ENCODE results near the gene UBE2J2. TPM values are rescaled to one million over a fixed set of nuclear protein-coding genes. Genes with fewer than 3 reads are reported as not detected.

Gene UBE2J2
- total RNA-seq, 1 donor from 2014 or later: 76.0 TPM

DNA sequence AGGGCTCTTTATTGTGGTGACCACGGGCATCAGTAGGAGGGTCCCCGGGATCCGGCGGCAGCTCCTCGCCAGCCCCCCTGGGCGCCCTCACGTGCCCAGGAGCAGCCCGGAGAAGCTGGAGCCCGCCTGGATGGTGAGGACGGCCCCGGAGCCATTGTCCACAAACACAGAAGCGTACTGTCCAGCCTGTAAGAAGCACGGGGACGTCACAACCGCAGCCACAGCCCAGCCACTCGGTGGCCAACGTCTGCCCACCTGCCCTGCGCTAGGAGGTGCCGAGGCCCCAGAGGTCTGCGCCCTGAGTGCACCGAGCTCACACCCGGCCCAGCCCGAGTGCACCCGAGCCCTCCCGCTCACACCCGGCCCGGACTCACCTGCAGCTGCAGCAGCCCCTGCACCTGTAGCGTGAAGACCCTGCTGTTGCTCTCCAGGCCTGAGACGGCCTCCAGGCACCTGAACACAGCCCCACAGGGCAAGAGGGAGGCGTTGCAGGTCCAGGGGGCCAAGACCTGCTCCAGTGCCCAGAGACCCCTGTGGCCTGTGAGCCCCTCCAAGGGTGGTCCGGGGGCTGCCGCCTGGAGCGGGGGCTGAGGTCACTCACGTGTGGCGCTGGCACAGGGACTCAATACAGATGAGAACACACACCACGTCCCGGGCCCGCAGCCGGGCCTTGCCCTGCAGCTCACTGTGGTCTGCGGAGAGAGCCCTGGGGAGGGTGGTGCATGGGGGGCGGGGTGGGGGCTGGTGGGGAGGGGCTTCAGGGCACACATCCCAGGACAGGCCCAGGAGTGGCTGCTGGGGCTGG, 31.0 kb downstream of the UBE2J2 start:
- intact Hi-C loops (cut with micrococcal nuclease): no loop called here

DNA sequence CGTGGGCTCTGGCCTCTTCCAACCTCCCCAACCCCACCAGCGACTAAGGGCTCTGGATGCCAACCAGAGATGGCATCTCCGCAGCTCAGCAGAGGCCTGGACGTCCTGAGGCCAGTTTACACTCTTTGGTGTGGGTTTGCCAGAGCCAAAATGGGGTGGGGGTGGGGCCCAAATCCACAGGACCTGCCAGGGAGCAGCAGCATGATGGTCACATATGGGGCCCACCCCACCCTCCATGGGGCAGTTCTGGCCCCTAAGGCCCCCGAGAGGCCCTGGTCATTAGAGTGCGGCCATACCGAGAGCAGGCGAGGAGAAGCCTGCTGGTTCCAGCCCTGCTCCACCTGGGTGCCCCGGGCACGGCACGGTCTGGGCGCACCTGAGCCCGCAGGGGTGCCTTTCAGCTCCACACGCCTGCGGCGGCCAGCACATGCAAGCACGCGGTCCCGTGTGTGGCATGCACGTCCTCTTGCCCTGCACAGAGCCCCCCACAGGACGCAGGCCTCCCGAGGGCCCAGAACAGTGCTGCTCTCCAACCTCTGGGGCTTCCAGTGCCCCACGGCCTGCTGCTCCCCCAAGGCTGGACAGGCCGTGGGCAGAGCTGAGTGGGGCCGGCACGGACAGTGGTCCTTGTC, 31.9 kb downstream of the UBE2J2 start:
- intact Hi-C loops (cut with micrococcal nuclease): no loop called here

DNA sequence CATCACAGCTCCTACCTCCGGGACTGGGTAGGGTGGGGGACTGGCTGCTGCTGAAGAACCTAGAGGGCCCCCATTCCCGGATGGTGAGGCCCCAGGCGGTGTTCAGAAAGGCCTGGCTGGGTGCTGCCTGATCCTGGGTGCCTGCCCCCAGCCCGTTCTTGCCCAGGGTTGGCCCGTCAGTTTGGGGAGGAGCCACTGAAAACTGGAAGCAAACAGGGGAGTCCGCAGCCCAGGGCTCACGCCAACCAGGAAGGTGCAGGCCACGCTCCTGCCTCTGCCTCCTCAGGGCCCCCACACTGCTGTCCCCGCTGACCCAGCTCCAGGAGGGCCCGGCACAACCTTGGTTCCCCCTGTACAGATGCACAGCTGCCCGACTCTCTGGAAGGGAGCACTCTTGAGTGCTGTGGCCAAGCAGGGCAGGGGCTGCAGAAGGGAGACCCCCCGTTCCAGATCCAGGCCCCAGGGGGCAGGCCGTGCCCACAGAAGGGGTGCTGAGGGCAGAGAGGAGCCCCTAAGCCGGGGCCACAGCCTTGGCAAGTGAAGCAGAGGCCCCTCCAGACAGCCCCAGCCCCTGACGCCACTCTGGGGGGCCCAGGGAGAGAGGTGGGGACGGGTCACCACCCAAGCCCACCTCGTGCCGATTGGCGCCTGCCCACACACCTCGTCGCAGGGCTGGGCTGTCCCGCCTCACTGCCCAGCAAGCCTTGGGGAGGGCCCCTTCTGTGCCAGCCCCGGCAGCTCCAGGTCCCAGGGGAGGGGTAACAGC, 32.6 kb downstream of the UBE2J2 start:
- intact Hi-C loops (cut with micrococcal nuclease): no loop called here

DNA sequence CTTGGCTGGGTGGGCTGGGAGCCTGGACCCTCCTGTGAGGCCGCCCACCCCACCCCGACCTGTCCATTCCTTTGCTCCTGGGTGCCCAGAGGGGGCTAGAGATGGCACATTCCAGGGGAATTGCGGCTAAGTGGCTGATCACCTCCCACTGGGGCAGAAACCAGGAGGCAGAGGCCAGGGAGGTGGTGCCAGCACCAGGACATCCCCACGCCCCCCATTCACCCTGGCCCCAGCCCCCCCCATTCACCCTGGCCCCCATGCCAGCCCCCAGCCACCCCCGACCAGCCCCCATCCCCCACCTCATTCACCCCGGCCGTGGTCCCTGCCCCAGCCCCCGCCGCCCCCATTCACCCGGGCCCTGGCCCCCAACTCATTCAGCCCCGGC, 33.3 kb downstream of the UBE2J2 start:
- intact Hi-C loops (cut with micrococcal nuclease): no loop called here

DNA sequence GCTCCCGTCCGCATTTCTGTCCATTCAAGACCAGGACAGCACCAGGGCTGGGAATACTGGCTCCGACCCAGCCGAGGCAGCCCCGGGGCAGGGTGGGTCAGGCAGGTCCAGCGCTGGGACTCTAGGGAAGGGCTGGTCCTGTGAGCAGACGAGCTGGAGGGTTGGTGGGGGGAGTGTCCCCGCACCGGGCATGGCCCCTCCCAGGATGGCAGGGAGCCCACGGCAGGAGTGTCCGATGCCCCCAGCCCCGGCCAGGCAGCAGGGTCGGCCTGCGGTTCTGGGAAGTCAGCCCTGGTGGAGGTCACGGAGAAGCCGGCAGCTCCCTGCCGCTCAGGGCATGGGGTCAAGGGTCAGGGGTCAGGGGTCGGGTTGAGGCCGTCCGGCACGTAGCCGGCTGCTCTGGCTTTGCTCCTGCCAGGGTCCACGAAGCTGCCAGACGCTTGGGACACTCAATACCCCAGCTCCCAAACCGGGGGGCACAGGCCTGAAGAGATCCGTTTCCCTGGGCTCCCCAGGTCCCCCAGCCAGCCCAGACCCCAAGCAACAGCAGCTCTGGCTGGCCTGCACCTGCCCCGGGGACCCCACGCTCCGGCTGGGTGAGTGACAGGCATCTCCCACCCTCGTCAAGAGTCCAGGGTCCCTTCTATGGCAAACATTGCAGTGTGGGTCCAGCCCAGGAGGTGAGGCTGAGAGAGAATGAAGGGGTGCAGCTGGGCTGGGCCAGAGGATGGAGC, 33.9 kb downstream of the UBE2J2 start:
- intact Hi-C loops (cut with micrococcal nuclease): no loop called here

DNA sequence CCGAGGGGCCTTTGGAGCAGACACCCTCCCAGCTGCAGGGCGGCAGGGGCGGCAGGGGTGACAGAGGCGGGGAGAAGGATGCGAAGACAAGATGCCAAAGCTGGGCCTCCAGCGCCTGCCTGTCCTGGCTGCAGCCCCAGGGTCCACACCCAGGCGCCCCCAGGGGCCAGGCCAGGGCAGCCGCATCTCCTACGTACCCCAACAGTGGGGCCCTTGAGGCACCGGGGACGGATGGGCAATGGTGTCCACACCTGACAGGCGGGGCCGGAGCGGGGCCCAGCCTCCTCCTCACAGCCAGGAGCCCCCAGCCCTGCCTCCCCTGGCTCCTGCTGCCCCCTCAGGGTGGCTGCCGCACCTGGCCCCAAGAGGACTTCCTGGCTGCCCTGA, 34.4 kb downstream of the UBE2J2 start:
- intact Hi-C loops (cut with micrococcal nuclease): no loop called here

DNA sequence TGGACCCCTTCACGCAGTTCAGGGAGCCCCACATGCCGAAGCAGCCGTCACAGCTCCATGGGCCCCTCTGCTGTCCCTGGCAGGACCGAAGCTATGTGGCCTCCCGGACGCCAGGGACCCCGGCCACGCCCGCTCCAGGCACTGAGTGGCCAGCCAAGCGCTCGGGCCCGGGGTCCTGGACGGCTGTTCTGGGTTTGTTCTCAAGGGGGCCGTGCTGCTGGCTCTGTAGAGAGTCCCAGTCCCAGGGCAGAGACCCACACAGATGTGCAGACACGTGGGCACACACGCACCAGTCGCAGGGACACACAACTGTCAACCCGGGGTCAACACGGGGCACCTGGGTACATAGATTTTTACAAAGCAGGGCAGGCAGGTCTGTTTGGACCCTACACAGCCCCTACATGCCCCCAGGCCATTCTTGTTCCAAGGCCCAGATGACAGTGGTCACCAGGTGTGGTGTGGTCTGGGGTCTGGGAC, 34.9 kb downstream of the UBE2J2 start:
- intact Hi-C loops (cut with micrococcal nuclease): no loop called here

DNA sequence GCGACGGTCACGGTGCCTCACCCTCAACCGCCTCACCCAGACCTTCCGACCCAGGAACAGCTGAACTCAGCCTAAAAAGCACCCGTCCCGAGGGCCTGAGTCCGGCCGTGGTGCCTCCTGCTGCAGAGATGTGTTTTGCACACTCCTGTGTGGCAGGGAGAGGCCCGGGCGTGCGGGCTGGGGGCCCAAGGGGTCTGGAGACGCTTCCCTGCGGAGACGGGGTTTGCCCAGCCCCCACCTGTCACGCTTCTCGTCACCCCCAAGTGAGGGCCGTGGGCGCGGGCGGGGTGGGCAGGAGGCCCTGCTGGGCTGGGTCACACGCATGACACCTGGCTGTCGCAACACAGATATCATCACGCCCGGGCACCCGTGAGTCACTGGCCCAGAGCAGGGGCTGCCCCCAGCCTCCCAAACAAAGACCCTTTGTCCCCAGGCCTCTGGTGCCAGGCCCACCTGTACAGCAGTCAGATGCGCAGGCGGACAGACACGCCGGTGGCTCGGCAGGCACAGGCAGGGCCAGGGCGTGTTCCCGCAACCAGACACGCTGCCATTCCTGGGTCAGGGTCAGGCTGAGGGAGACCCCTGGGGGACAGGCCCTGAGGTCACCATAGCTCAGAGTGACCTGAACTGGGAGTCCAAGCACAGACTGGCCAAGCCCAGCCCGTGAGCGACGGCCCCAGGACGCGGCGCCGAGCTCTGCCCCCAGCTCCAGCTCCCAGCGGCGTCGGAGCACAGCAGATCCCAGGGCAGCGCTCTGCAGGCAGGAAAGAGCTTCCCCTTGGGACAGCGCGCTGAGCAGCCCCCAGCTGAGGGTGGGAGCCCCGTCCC, 35.6 kb downstream of the UBE2J2 start:
- intact Hi-C loops (cut with micrococcal nuclease): no loop called here

DNA sequence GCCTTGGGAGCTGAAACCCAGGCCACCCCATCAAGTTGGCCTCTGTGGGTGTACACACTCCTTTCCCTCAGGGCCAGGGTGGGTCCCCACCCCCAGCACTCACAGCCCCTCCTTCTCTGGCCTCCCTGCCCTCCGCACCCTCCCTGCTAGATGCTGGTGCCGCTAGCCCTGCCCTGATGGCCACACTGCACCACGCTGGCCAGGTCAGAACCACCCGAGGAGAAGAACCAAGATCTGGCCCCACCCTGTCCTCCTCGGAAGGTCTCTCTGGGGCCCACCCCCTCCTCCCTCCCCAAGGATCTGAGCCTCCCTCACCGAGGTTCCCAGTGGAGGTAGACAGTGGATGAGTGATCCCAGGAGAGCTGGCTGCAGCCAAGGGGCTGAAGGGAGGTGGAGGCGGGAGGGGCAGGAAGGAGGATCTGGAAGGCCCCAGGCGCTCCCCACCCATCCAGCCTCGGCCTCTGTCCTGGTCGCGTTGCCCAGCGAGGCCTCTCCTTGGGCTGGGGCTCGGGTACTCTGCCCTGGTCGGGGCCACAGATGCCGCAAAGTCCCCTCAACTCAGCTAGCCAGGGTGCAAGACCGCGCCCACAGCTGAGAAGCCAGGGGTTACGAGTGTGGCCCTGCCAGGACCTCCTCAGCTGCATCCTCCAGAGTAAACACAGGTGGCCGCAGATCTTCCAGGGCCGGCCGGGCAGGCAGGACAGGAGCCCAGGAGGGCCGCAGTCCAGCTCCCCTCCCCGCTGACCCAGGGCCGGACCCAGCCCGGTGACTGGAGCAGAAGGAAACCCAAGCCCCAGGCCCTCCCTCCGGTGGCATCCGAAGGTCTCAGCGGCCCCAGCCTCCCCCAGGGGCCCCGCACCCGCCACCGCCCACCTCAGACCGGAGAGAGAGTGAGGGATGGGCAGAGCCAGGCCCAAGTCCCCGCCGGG, 36.4 kb downstream of the UBE2J2 start:
- intact Hi-C loops (cut with micrococcal nuclease): no loop called here

DNA sequence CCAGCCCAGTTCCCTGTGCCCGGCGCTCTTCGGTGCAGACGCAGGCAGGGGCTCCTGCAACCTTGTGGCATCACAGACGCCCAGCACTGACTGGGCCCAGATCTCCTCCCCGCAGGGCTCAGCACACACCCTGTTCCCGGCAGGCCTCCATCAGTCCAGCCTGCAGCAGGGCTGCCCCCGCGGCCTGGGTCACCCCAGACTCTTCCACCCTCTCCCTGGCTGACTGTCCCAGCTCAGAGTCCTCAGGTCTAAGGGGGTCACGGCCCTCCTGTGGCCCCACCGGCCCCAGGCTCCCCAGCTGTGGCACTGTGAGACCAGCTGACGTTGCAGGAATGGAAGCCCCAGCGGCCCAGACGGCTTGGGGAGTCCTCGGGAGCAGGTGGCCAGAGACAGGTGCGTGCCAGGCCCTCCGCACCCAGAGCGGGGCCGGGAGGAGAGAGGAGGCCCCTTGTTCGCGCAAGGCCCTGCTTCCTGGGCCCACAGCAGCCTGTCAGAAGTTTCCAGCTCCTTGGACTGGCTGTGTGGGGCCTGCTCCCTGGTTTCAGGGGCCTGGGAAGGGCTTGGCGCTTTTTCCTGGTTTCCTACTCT, 37.4 kb downstream of the UBE2J2 start:
- intact Hi-C loops (cut with micrococcal nuclease): no loop called here

DNA sequence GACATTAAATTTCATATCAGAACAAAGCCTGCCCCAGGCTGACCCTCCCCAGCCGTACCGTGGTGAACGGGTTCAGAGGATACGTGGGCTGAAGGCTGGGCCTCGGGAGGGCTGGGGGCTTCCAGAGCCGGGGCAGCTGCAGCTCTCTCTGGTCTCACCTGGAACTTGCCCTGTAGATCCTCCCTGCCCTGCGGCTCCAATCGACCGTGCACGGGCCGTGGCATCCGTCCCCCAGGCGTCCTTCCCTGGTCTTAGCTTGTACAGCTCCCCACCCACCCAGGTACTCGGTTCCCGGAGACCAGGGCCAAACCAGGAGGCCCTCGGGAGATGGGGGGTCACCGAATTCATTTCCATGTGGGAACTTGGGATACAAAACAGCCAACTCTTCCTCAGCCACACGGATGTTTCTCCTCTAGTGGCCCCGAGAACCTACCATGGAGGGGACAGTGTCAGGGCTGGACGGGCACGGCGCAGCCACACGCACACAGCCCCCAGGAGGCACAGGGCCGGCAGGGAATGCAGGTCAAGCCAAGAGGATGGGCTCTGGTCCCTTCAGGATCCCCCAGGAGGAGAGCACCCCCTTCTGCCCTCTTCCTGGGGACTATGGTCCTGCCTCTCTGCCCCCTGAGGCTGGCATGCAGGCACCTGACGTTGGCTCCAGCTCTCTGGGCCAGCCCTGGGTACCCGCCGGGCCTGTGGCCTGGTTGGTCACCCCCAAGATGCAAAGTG, 38.5 kb downstream of the UBE2J2 start:
- intact Hi-C loops (cut with micrococcal nuclease): no loop called here

DNA sequence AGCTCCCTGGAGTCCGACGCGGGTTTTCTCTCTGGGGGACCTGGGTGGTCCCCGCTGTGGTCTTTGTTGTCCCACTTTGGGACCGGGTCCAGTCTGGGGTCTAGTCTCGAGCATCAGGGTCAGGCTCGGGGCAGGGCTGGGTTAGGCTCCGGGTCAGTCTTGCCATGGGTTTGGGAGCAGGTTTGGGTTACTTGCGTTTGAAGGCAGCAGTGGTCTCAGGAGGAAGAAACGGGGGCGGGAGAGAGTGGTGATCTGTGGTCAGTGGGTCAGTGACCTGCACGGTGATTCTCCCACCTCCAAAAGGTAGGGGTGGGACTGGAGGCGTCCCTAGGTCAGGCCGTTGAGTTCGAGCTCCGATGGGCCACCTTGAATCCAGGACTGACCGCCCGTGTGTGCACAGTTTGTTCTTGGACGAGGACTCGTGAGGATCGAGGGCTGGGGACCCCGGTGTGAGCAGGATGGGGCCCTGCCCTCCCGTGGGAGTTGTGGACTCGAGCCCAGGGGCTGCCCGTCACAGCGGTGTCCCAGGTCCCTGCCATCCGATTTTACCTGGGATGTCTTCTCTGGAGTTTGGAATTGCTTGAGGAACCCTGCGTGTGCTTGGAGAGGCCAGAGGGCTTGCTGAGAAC, 39.4 kb downstream of the UBE2J2 start:
- intact Hi-C loops (cut with micrococcal nuclease): no loop called here

DNA sequence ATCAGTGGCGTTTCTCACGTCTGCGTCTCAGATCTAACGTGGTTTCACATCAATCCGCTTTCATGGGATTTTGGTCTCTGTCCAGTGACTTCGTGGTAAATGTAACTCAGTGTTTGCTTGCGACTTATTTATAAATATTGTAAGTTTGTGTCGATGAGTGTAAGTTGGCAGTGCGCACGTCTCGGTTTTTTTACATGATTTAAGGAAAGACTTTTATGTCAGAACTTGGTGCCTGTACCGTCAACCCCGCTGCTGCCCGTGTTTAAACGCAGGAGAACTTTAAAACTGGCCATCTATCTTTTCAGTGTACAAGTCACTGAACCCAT, 40.1 kb downstream of the UBE2J2 start:
- intact Hi-C loops (cut with micrococcal nuclease): loop anchor here (2.0 kb wide), 1 partner anchor 17 kb away; no protein-coding TSS in a partner anchor

DNA sequence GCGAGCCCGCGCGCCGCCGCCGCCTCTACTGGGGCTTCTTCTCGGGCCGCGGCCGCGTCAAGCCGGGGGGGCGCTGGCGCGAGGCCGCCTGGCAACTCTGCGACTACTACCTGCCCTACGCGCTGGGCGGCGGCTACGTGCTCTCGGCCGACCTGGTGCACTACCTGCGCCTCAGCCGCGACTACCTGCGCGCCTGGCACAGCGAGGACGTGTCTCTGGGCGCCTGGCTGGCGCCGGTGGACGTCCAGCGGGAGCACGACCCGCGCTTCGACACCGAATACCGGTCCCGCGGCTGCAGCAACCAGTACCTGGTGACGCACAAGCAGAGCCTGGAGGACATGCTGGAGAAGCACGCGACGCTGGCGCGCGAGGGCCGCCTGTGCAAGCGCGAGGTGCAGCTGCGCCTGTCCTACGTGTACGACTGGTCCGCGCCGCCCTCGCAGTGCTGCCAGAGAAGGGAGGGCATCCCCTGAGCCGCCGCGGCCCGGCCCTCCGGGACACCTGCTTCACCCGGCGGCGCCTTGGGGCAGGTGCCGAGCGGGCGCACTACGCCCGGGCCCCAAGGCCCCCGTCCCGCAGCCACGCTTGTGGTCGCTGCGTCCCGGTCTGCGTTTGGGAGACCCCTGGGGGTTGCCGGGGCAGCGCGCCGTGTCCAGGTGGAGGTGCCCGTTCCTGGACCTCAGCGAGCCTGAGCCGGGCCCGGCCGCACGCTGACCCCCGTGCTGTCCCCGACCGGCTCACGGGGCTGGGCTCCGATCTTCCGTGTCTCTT, 40.7 kb downstream of the UBE2J2 start:
- intact Hi-C loops (cut with micrococcal nuclease): loop anchor here (1.0 to 2.0 kb wide), 3 partner anchors 18 to 117 kb away; partner anchors contain the start of genes C1orf159 and UBE2J2

DNA sequence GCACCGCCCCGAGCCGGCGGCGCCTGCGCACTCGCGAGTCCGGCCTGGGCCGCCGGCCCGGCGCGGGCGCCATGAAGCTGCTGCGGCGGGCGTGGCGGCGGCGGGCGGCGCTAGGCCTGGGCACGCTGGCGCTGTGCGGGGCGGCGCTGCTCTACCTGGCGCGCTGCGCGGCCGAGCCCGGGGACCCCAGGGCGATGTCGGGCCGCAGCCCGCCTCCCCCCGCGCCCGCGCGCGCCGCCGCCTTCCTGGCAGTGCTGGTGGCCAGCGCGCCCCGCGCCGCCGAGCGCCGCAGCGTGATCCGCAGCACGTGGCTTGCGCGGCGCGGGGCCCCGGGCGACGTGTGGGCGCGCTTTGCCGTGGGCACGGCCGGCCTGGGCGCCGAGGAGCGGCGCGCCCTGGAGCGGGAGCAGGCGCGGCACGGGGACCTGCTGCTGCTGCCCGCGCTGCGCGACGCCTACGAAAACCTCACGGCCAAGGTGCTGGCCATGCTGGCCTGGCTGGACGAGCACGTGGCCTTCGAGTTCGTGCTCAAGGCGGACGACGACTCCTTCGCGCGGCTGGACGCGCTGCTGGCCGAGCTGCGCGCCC, 41.4 kb downstream of the UBE2J2 start, which contains the start of gene B3GALT6:
Gene B3GALT6 (plus strand): TSS at position 30 of the 588 bp plus-strand sequence. CDS start 42 bp downstream, at position 72.
- intact Hi-C loops (cut with micrococcal nuclease): loop anchor here (1.0 to 2.0 kb wide), 3 partner anchors 18 to 116 kb away; partner anchors contain the start of genes C1orf159 and UBE2J2
